GM12892 (cell line): ENCODE results near the gene CDK5.
A peak's percentile ranks its signal among the peaks of the same experiment; 100 is the strongest.

Experiments used
- POLR2A ChIP-seq: IDR thresholded peaks from 2 replicates; pipeline ENCODE4 v1.6.1; 2011; ENCODE audit warnings: low read depth, low read length, control low read depth
- POLR2AphosphoS5 ChIP-seq: IDR thresholded peaks from 2 replicates; pipeline ENCODE4 v1.6.1; 2011; ENCODE audit warnings: low read depth, low read length, control low read depth

- TF ChIP-seq POLR2A (peak; percentile 60; the same call in 1 of the 2 replicates), POLR2AphosphoS5 (no peak)
These were observed 28.3 kb upstream of the CDK5 start, which contains the start of gene AGAP3 for GRCh38 chr7:151085691-151086620.
